Dermis lymphatic vessel endothelial cell (primary cell): Measurements from ENCODE around the gene KIF5B. TPM values are rescaled to one million over a fixed set of nuclear protein-coding genes. Genes with fewer than 3 reads are reported as not detected.

Source experiments
- total RNA-seq: library from RNA; depleted of rRNA; stranded (reverse); fragments of >200 nt; gene quantifications from 2 replicates; pipeline ENCODE4 v1.2.1, GENCODE V29; 2014

KIF5B gene
- 90.5 and 106 TPM in 2 replicates for total RNA-seq

DNA sequence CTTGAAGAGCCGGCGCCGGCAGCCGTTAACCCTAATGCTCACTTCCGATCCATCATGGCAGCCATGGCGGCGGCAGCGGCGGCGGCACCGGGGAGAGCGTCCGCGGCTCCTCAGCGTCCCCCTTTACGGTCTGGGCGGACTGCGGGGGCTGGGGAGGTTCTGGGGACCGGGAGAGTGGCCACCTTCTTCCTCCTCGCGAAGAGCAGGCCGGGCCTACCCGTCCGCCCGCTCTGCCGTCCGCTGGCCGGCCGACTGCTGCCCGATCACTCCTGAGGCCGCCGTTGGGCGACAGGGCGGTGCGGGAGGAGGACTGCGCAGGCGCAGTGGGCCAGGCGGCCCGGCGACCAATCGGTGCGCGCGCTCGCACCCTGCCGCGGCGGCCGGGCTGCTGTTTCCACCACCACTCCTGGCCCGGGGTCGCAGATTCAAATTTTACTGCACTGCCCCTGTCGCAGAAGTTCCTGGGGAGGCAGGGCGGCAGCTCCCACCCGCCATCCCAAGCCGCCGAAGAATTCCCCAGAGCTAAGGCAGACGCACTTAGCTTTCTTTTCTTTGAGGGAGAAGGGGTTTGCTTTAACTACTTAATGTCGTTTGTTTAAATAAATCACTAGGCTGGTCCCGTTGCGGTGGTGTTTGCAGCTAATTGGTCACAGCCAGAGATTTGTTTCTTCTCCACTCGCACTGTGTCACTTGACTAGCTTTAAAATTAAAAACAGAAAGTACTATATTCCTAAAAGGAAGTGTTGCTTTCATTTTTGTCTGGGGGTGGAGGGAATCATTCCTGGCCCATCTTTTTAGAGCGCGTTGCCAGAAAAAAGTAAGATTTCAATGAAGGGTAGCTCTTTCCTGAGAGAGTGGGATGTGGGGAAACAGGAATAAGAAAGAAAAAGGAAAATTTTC lies at the start of gene KIF5B:
Gene KIF5B (minus strand): TSS at position 290 of the 900 bp plus-strand sequence. CDS start 452 bp downstream, outside the sequence.

Other genes with a start within 250 kb of the KIF5B start
- 27.8 and 29.8 TPM in 2 replicates for gene ARHGAP12, start 127.6 kb downstream of the KIF5B start, total RNA-seq